Measurements from ENCODE around the gene CATSPERD. TPM values are rescaled to one million over a fixed set of nuclear protein-coding genes. Genes with fewer than 3 reads are reported as not detected.
A peak's percentile ranks its signal among the peaks of the same experiment; 100 is the strongest.

Gene CATSPERD
- total and polyA plus RNA-seq, 3 experiments from 2014 or later: not detected

DNA sequence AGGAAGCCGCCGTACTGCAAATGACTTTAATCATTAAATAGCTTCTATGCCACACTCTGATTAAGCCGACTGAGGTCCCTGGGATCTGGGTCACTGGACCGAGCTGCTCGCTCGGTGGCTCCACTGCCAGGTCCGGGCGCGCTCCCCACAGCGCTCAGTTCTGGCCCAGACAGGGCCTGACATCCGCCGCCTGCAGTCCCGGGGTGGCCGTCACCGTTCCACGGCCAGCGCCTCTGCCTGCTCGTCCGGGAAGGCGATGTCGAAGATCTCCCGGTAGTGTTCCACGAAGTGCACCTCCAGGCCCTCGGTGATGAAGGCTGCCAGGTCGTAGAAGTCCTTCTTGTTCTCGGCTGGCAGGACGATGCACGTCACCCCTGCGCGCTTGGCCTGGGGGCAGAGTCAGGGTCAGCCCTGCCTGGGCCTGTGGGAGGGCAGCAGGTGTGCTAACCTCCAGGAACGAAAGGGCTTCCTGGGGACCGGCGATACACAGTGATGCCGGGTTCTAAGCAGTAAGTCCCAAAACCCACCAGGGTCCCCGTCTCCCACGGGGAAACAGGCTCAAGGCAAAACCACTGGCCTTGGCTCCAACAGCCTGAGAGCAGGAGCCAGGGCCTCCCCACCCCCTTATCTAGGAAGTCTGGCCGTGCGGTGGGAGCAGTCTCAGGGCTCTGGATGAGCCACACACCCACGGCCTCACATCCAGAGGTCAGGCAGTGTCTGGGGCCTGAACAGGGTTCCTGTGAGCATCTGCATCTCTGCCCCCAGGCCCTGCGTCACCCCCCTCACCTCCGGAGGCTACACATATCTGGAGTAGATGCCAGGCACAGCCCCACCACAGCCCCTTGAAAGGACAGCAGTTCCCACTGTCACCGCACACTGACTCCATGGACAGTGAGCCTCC lies 28.4 kb upstream of the CATSPERD start:
- DNase-seq: no peak
- peak overlapping the region; percentile 66 to 97 (median 92) for H3K27ac Mint-ChIP-seq

GRCh38 chr19:5692723-5693194 lies 27.7 kb upstream of the CATSPERD start:
- POLR2A ChIA-PET: interaction anchor here (1.4 kb wide), 1 partner anchor 27 kb away, joined by 3 read pairs; the partner anchor contains the start of gene LONP1
- H3K27ac ChIP-seq (ENCODE audit: low read depth, low read length): no peak overlapping the region
- CTCF ChIA-PET: interaction anchor here (1.5 kb wide), 1 partner anchor 29 kb away, joined by 3 read pairs; no protein-coding TSS in a partner anchor

More for the DNA sequence above, 28.4 kb upstream of the CATSPERD start:
- Mint-ChIP-seq H3K36me3 (peaks cover 0 to 60% (median 0%) of the 10 kb centered on the region in 3 donors), H3K9me3 (no peaks in the 10 kb centered on the region), H3K27me3 (no peaks in the 10 kb centered on the region), H3K4me1 (peaks cover 21 to 50% (median 22%) of the 10 kb centered on the region in 3 donors), H3K4me3 (peak overlapping the region; percentile 66 to 97 (median 94))
- Histone ChIP-seq H3K4me3 (ENCODE audit: low read length) (no peak overlapping the region), H3K36me3 (ENCODE audit: insufficient read depth, low read length) (peaks cover 12% of the 10 kb centered on the region), H3K9me3 (ENCODE audit: low read length) (no peaks in the 10 kb centered on the region), H3K27ac (ENCODE audit: low read depth, low read length) (peak overlapping the region; percentile 89), H3K4me1 (ENCODE audit: insufficient read depth, low read length) (peaks cover 16% of the 10 kb centered on the region), H3K27me3 (ENCODE audit: insufficient read depth, low read length, poor library complexity, severe bottlenecking) (no peaks in the 10 kb centered on the region)
- ChIA-PET POLR2A (interaction anchor here (0.5 to 2.4 kb wide), 4 partner anchors 10 to 36 kb away, joined by 3 to 28 read pairs (median 4); partner anchors contain the start of genes CATSPERD and LONP1), CTCF (interaction anchor here (1.5 to 3.5 kb wide), 2 partner anchors 27 to 29 kb away, joined by 3 to 47 read pairs; partner anchors contain the start of genes CATSPERD and LONP1)

DNA sequence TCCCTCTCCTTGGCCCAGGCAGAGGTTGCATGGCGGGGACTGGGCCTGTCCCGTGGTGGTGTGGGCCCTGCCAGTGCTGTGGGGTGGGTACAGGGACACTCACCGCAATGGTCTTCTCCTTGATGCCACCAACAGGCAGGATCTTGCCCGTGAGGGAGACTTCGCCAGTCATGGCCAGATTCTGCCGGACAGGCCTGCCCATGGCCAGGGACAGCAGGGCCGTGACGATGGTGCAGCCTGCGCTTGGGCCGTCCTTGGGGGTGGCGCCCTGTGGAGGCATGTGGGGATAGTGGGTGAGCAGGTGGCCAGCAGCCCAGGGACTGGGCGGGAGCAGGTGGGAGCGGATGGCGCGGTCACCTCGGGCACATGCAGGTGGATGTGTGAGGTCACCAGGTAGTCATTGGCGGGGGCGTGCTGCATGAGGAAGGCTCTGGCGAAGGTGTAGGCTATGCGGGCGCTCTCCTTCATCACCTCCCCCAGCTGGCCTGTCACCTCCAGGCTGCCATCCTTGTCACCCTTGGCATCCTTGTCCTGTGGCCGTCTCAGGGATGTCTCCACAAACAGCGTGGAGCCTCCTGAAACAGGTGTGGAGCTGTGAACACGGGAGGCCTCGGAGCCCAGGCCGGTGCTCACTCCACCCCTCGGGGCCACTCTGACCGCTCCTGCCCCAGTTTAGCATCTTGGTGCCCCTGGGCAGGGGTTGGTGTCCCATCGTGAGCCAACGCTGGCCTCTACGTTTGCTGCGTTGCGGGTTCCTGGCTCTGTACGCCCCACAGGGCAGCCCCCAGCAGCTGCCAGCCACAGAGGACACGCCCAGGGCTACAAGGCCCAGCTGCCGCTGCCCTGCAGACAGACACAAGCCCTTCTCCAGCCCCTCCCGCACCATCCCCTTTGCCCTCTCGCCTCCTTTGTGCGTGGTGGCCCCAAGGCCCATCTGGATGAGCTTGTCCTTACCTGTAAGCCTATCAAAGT lies 27.0 kb upstream of the CATSPERD start:
- Histone ChIP-seq H3K36me3 (ENCODE audit: insufficient read depth, low read length) (peaks cover 12% of the 10 kb centered on the region), H3K27ac (ENCODE audit: low read depth, low read length) (no peak overlapping the region), H3K27me3 (ENCODE audit: insufficient read depth, low read length, poor library complexity, severe bottlenecking) (no peaks in the 10 kb centered on the region), H3K9me3 (ENCODE audit: low read length) (no peaks in the 10 kb centered on the region), H3K4me3 (ENCODE audit: low read length) (no peak overlapping the region), H3K4me1 (ENCODE audit: insufficient read depth, low read length) (peaks cover 10% of the 10 kb centered on the region)
- H3K27ac Mint-ChIP-seq: peak overlapping the region in 5 of 8 donors; percentile 22 to 86 (median 54)
- peak overlapping the region in 2 of 7 donors; percentile 18 to 94 for H3K4me3 Mint-ChIP-seq
- H3K27me3 Mint-ChIP-seq: no peaks in the 10 kb centered on the region
- no peaks in the 10 kb centered on the region for H3K9me3 Mint-ChIP-seq
- CTCF ChIA-PET: interaction anchor here (1.5 kb wide), 1 partner anchor 28 kb away, joined by 3 read pairs; no protein-coding TSS in a partner anchor
- peaks cover 0 to 69% (median 0%) of the 10 kb centered on the region in 3 donors for H3K36me3 Mint-ChIP-seq
- no peak for DNase-seq
- POLR2A ChIA-PET: interaction anchor here (1.4 kb wide), 1 partner anchor 26 kb away, joined by 3 read pairs; the partner anchor contains the start of gene LONP1
- peaks cover 17 to 43% (median 22%) of the 10 kb centered on the region in 3 donors for H3K4me1 Mint-ChIP-seq

More at GRCh38 chr19:5692723-5693194, 27.7 kb upstream of the CATSPERD start:
- Histone ChIP-seq H3K9me3 (ENCODE audit: low read length) (no peaks in the 10 kb centered on the region), H3K4me3 (ENCODE audit: low read length) (no peak overlapping the region), H3K4me1 (ENCODE audit: insufficient read depth, low read length) (peaks cover 10% of the 10 kb centered on the region), H3K36me3 (ENCODE audit: insufficient read depth, low read length) (peaks cover 12% of the 10 kb centered on the region), H3K27me3 (ENCODE audit: insufficient read depth, low read length, poor library complexity, severe bottlenecking) (no peaks in the 10 kb centered on the region)
- peaks cover 21 to 48% (median 22%) of the 10 kb centered on the region in 3 donors for H3K4me1 Mint-ChIP-seq
- H3K4me3 Mint-ChIP-seq: peak overlapping the region; percentile 18 to 94 (median 66)
- no peak for DNase-seq
- peak overlapping the region in 7 of 8 donors; percentile 61 to 95 (median 66) for H3K27ac Mint-ChIP-seq
- H3K27me3 Mint-ChIP-seq: no peaks in the 10 kb centered on the region
- H3K36me3 Mint-ChIP-seq: peaks cover 0 to 65% (median 0%) of the 10 kb centered on the region in 3 donors
- H3K9me3 Mint-ChIP-seq: no peaks in the 10 kb centered on the region

GRCh38 chr19:5694167-5694955 lies 26.1 kb upstream of the CATSPERD start:
- Histone ChIP-seq H3K27ac (ENCODE audit: low read depth, low read length) (no peak overlapping the region), H3K9me3 (ENCODE audit: low read length) (no peaks in the 10 kb centered on the region), H3K4me3 (ENCODE audit: low read length) (no peak overlapping the region), H3K27me3 (ENCODE audit: insufficient read depth, low read length, poor library complexity, severe bottlenecking) (no peaks in the 10 kb centered on the region), H3K4me1 (ENCODE audit: insufficient read depth, low read length) (peaks cover 10% of the 10 kb centered on the region), H3K36me3 (ENCODE audit: insufficient read depth, low read length) (peaks cover 18% of the 10 kb centered on the region)
- POLR2A ChIA-PET: interaction anchor here (1.4 kb wide), 1 partner anchor 26 kb away, joined by 3 read pairs; the partner anchor contains the start of gene LONP1
- peaks cover 0 to 77% (median 0%) of the 10 kb centered on the region in 3 donors for H3K36me3 Mint-ChIP-seq
- H3K27me3 Mint-ChIP-seq: no peaks in the 10 kb centered on the region
- H3K9me3 Mint-ChIP-seq: no peaks in the 10 kb centered on the region
- H3K4me1 Mint-ChIP-seq: peaks cover 16 to 38% (median 22%) of the 10 kb centered on the region in 3 donors
- H3K27ac Mint-ChIP-seq: no peak overlapping the region
- CTCF ChIA-PET: interaction anchor here (1.4 to 1.5 kb wide), 2 partner anchors 25 to 27 kb away, joined by 3 read pairs; no protein-coding TSS in a partner anchor
- peak overlapping the region in 1 of 7 donors; percentile 27 for H3K4me3 Mint-ChIP-seq
- DNase-seq: no peak

DNA sequence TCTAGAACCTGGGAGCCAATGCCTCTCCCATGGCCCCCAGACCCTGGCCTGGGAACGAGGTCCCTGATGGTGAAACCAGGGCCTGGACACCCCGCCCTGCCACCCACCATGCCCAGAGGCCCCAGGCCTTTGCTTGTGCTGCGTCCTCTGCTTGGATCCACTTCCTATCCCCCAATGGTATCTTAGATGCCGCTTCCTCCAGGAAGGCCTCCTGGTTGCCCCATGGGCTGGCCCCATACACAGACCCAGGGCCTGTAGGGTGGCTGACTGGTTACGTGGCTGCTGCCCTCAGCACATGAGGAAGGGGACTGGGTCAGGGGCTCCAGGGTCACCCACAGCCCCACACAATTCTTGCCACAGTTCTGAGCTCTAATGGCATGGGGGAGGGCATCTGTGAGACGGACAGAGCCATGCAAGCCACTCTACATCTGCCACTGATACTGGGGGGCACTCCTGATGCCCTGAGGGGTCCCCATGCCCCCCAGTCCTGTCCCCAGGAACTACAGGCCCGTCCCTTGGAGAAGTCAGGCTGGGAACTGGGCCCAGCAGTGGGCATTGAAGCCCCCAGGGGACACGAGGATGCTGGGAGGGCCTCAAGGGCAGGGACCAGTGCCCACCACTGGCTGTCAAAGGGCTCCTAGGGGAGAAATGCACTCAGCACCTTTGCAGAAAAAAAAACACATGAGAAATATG lies 25.3 kb upstream of the CATSPERD start:
- Mint-ChIP-seq H3K9me3 (no peaks in the 10 kb centered on the region), H3K36me3 (peaks cover 0 to 76% (median 0%) of the 10 kb centered on the region in 3 donors), H3K27ac (peak overlapping the region in 2 of 8 donors; percentile 32 to 36), H3K27me3 (no peaks in the 10 kb centered on the region), H3K4me1 (peaks cover 11 to 34% (median 17%) of the 10 kb centered on the region in 3 donors), H3K4me3 (no peak overlapping the region)
- no peaks in the 10 kb centered on the region for H3K27me3 ChIP-seq (ENCODE audit: insufficient read depth, low read length, poor library complexity, severe bottlenecking)
- H3K27ac ChIP-seq (ENCODE audit: low read depth, low read length): no peak overlapping the region
- ChIA-PET CTCF (interaction anchor here (1.4 kb wide), 1 partner anchor 24 kb away, joined by 3 read pairs; no protein-coding TSS in a partner anchor), POLR2A (no interaction called here)
- H3K4me1 ChIP-seq (ENCODE audit: insufficient read depth, low read length): peaks cover 10% of the 10 kb centered on the region
- H3K9me3 ChIP-seq (ENCODE audit: low read length): no peaks in the 10 kb centered on the region
- H3K4me3 ChIP-seq (ENCODE audit: low read length): no peak overlapping the region
- H3K36me3 ChIP-seq (ENCODE audit: insufficient read depth, low read length): peaks cover 18% of the 10 kb centered on the region
- DNase-seq: no peak

- H3K27me3 Mint-ChIP-seq: no peaks in the 10 kb centered on the region
- POLR2A ChIA-PET: no interaction called here
Observed at GRCh38 chr19:5695649-5696195, 24.7 kb upstream of the CATSPERD start.

More at GRCh38 chr19:5695649-5696195, 24.7 kb upstream of the CATSPERD start:
- no peak overlapping the region for H3K4me3 ChIP-seq (ENCODE audit: low read length)
- peaks cover 10% of the 10 kb centered on the region for H3K4me1 ChIP-seq (ENCODE audit: insufficient read depth, low read length)
- H3K36me3 ChIP-seq (ENCODE audit: insufficient read depth, low read length): peaks cover 18% of the 10 kb centered on the region
- no peaks in the 10 kb centered on the region for H3K27me3 ChIP-seq (ENCODE audit: insufficient read depth, low read length, poor library complexity, severe bottlenecking)
- H3K4me1 Mint-ChIP-seq: peaks cover 7 to 27% (median 14%) of the 10 kb centered on the region in 3 donors
- H3K9me3 Mint-ChIP-seq: no peaks in the 10 kb centered on the region
- H3K36me3 Mint-ChIP-seq: peaks cover 0 to 73% (median 0%) of the 10 kb centered on the region in 3 donors
- H3K9me3 ChIP-seq (ENCODE audit: low read length): no peaks in the 10 kb centered on the region
- no peak for DNase-seq
- no peak overlapping the region for H3K4me3 Mint-ChIP-seq
- CTCF ChIA-PET: interaction anchor here (1.4 kb wide), 1 partner anchor 23 kb away, joined by 3 read pairs; no protein-coding TSS in a partner anchor
- H3K27ac ChIP-seq (ENCODE audit: low read depth, low read length): no peak overlapping the region
- peak overlapping the region in 1 of 8 donors; percentile 36 for H3K27ac Mint-ChIP-seq

All from CD8-positive, alpha-beta memory T cell (primary cell).